NCI-H748 treated with DMSO at 0.1 percent for 48 hours (cell line): ENCODE results near the gene MAPK6.
"Not testable (repeated sequence)": the region's sequence is repeated elsewhere in the genome, so short reads cannot be mapped to it uniquely, and the experiment has no call there.

Source experiments
- DNase-seq: peaks from one replicate; lab custom pipeline; 2025; lab: John Stamatoyannopoulos, UW

The MAPK6 gene

GRCh38 chr15:52018693-52019393 lies at the start of gene MAPK6:
TSS of gene MAPK6 (plus strand) at chr15:52019219. CDS start at chr15:52046461, 27,242 bp downstream.
- DNase-seq: peak; percentile 35

- no peak for DNase-seq
These were observed 49.3 kb upstream of the MAPK6 start for GRCh38 chr15:51969728-51970127.

GRCh38 chr15:51970132-51970817 lies 48.7 kb upstream of the MAPK6 start:
- DNase-seq: no peak

GRCh38 chr15:51971032-51971374 lies 48.0 kb upstream of the MAPK6 start:
- no peak for DNase-seq

- DNase-seq: peak; percentile 82
These were observed 47.5 kb upstream of the MAPK6 start, which contains the start of gene LEO1 for GRCh38 chr15:51971375-51972133. TSS of gene LEO1 (minus strand) at chr15:51971778. CDS start at chr15:51971745, 33 bp downstream.

- no peak for DNase-seq
These were observed 45.8 kb upstream of the MAPK6 start for GRCh38 chr15:51973220-51973619.

GRCh38 chr15:51973775-51974174 lies 45.2 kb upstream of the MAPK6 start:
- no peak for DNase-seq

- peak; percentile 29 for DNase-seq
These were observed 36.8 kb upstream of the MAPK6 start for GRCh38 chr15:51982013-51982769.

- DNase-seq: no peak
These were observed 36.3 kb upstream of the MAPK6 start for GRCh38 chr15:51982770-51983103.

GRCh38 chr15:51991141-51991540 lies 27.9 kb upstream of the MAPK6 start:
- no peak for DNase-seq

- DNase-seq: no peak
These were observed 26.1 kb upstream of the MAPK6 start for GRCh38 chr15:51992953-51993352.

GRCh38 chr15:52002351-52002750 lies 16.7 kb upstream of the MAPK6 start:
- no peak for DNase-seq

GRCh38 chr15:52003089-52003488 lies 15.9 kb upstream of the MAPK6 start:
- DNase-seq: not testable (repeated sequence)

GRCh38 chr15:52003710-52004109 lies 15.3 kb upstream of the MAPK6 start:
- no peak for DNase-seq

GRCh38 chr15:52004806-52005205 lies 14.2 kb upstream of the MAPK6 start:
- DNase-seq: no peak

GRCh38 chr15:52005748-52006701 lies 13.0 kb upstream of the MAPK6 start:
- DNase-seq: no peak

- DNase-seq: no peak
These were observed 12.2 kb upstream of the MAPK6 start for GRCh38 chr15:52006702-52007340.

GRCh38 chr15:52008359-52008697 lies 10.7 kb upstream of the MAPK6 start:
- DNase-seq: no peak

GRCh38 chr15:52008698-52009434 lies 10.2 kb upstream of the MAPK6 start:
- peak; percentile 72 for DNase-seq
